NCI-H526 treated with DMSO at 0.1 percent for 48 hours (cell line): ENCODE results near the gene MRPL23.

Experiments
- DNase-seq: peaks from one replicate; lab custom pipeline; 2025; lab: John Stamatoyannopoulos, UW

Gene MRPL23

DNA sequence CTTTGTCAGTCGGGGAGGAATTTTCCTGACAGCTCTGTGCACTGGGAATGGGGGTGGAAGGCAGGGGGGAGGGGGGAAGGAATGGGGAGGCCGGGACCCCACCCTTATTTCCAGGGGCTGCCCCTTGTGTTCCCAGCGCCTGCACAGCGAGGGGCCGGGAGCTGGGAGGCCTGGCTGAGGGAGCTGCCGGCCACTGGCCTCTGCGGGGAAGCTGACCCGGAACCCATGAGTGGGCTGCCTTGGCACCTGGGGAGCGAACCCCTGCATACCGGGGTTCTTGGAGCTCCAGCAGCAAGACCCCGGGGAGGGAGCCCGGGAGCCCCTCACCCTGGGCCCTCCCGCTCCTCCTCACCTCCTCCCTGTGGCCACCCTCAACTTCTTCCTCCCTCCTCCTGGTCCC, 47.0 kb downstream of the MRPL23 start:
- DNase-seq: no peak

DNA sequence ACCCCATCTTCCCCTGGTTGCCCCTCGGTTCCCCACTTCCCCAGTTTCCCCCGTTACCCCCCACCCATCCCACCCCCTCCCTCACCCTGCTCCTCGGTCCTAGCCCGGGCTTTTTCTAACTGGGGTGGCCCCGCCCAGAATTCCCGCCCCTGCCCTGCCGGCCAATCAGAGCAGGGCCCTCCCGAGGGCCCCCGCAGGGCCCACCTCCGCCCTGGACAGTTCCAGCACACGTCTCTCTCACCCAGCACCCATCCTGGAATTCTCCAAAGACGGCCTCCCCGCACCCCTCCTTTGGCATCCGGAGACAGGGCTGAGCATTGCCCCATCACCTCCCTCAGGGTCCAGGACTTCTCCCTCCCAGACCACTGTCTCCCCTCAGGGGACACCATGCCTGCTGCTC, 50.6 kb downstream of the MRPL23 start, which contains the start of gene H19:
Gene H19, minus strand, starts transcription at position 88 of the 400 bp plus-strand sequence.
- DNase-seq: no peak

DNA sequence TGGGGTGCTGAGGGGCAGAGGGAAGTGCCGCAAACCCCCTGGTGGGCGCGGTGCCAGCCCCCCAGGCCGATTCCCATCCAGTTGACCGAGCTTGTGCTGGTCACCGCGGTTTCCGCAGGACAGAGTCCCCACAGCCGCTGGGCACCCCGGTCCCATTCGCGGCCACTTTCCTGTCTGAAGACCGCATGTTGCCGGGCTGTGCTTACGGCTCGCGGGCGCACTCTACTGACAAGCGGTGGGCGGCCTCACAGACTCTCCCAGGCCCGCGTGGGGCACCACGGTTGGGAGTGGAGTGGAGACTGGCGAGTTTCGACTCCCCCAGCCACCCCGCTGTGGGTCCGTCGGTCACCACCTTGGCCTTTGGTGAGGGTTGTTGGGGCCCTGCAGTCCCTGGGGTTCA, 51.2 kb downstream of the MRPL23 start:
- no peak for DNase-seq

DNA sequence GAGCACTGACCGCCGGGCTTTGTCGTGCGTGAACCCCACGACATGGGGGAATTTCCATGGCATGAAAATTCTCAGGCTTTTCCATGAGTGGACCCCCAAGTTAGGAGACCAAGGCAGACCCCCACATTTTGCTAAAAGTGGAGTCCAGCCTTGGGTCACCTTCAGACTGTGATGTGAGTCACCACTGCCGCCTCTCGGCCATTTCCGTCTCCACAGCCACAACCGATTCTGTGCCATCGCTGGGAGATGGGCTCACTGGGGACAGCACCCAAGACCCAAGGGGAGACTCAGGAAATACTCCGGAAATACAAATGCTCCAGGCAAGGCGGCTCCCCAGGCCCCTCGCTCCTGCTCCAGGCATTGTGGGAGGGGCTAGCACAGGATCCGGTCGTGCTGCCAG, 51.7 kb downstream of the MRPL23 start:
- no peak for DNase-seq

DNA sequence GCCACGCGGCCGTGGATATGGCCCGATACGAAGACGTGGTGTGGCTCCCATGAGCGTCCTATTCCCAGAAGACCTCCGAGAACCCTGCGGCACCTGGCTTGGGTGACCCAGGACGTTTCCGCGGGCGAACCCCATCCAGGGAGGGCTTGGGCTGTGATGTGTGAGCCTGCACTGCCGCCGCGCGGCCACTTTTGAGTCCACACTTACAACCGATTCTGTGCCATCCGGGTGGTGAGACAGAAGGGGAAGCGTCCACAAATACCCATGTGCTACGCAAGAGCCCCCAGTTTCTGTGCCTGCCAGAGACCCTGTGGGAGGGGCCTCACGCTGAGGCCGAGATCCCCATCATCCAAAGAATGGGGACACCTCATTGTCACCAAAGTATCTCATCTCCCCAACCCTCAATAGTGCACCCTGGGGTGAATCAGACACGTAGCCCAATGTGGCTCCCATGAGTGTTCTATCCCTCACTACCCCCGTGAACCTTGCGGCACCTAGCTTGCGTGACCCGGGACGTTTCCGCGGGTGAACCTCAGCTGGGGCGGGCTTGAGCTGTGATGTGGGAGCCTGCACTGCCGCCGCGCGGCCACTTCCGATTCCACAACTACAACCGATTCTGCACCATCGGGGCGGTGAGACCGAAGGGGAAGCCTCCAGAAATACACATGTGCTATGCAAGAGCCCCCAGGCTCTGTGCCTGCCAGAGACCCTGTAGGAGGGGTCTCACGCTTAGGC, 55.1 kb downstream of the MRPL23 start:
- no peak for DNase-seq

DNA sequence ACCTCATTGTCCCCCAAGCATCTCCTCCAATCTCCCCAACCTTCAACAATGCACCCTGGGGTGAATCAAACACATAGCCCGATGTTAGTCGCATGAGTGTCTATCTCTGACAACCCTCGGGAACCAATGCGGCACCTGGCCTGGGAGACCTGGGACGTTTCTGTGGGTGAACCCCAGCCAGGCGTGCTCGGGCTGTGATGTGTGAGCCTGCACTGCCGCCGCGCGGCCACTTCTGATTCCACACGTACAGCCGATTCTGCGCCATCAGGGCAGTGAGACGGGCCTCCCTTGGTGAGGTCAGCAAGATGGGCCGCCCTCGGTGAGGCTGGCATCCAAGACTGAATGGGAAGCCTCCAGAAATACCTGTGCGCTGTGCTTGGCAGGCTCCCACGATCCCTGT, 55.7 kb downstream of the MRPL23 start:
- DNase-seq: no peak

DNA sequence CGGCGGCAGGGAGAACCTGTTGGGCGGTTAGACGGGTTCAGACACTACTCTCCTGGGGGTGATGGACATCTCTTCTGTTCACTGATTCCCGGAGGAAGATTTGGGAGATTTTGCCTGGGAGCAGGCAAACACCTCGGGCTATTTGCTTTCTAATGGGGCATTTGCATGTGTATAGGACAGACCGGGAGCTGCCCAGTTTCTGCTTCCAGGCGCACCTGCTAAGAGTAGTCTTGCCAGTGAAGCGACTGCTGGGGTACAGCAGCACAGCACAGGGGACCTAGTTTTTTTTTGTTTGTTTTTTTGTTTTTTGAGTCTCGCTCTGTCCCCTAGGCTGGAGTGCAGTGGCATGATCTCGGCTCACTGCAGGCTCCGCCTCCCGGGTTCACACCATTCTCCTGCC, 57.3 kb downstream of the MRPL23 start:
- no peak for DNase-seq
